ENCODE data around the gene FLT1.

- no peak for TF ChIP-seq CTCF (conservative IDR thresholded peaks at IDR 0.05; ENCODE audit: low read length)
- no peak for TF ChIP-seq EZH2phosphoT487 (IDR thresholded peaks at IDR 0.05; ENCODE audit: borderline replicate concordance, low read depth, low read length)
These were observed 155.5 kb downstream of the FLT1 start for GRCh38 chr13:28339419-28339818.

Data from OCI-LY7 (cell line).